Testis (tissue), 3 donors: ENCODE measurements around the gene GTF3C2. TPM values are rescaled to one million over a fixed set of nuclear protein-coding genes. Genes with fewer than 3 reads are reported as not detected.

Experiments used
- DNase-seq: peaks from one replicate; pipeline ENCODE4 v3.0.0-alpha.2; 2019
- H3K27ac ChIP-seq, 2 donors: fragments of 200-600 bp; sonication (generic); one replicate each; pipeline ENCODE4 v1.5.1; 2019
- H3K27me3 ChIP-seq: fragments of 200-600 bp; sonication (generic); one replicate; pipeline ENCODE4 v1.5.1; 2019
- H3K36me3 ChIP-seq: fragments of 200-600 bp; sonication (generic); one replicate; pipeline ENCODE4 v1.5.1; 2017; ENCODE audit warnings: low read depth; ENCODE audit errors: missing control alignments
- H3K4me1 ChIP-seq: fragments of 200-600 bp; sonication (generic); one replicate; pipeline ENCODE4 v1.5.1; 2019
- H3K4me3 ChIP-seq, 2 donors: fragments of 200-600 bp; sonication (generic); one replicate each; pipeline ENCODE4 v1.5.1; 2017 to 2019
- H3K9me3 ChIP-seq: fragments of 200-600 bp; sonication (generic); one replicate; pipeline ENCODE4 v1.5.1; 2017
- POLR2A ChIP-seq: fragments of 450-650 bp; IDR thresholded peaks from one replicate; pipeline ENCODE4 v1.6.1; 2017; ENCODE audit warnings: antibody characterized with exemption, mild to moderate bottlenecking, moderate library complexity
- WGBS, 2 donors: methylation state at CpG; one replicate each; pipeline ENCODE4 v1.1.5; 2018; 5-methylcytosine and 5-hydroxymethylcytosine counted together
- intact Hi-C: fragments of 100-400 bp; cut with DNase I; formaldehyde crosslinking; loops from one replicate; pipeline ENCODE4 v1.15.1; 2023; ENCODE audit warnings: low total_unique reads
- polyA plus RNA-seq: library from polyadenylated mRNA; stranded (reverse); fragments of 350-450 nt; fragmentation: Illumina TruSeq; extraction: RNeasy Lipid Tissue Mini Kit (QIAGEN cat#74804); gene quantifications from one replicate; pipeline ENCODE4 v1.2.3, GENCODE V29; 2014; ENCODE audit warnings: low read depth, low replicate concordance; ENCODE audit not compliant: insufficient read depth
- total RNA-seq, 2 donors: library from RNA; depleted of rRNA; stranded (reverse); fragments of >200 nt; gene quantifications; one replicate each; pipeline ENCODE4 v1.2.3, GENCODE V29; 2016
- TF ChIP-seq, protein P1 (sequence below), 3 experiments: fragments of 450-650 bp in 2 of 3; fragments of 200-600 bp in 1 of 3; sonication (generic) in 1 of 3; IDR thresholded peaks; one replicate each; pipeline ENCODE4 v1.5.1; 2016 to 2019; ENCODE audit warnings: antibody characterized with exemption in 3 of 3, mild to moderate bottlenecking in 2 of 3, moderate library complexity in 1 of 3

Gene GTF3C2
- total and polyA plus RNA-seq, 3 donors from 2014 or later, result 55.1 to 91.3 (median 72.6) TPM

GRCh38 chr2:27281855-27282559 lies 74.6 kb downstream of the GTF3C2 start, which contains the start of gene TRIM54:
TRIM54 (plus strand) TSS chr2:27282429; CDS start chr2:27282732, 303 bp downstream.
- 50 to 64% methylated on average over 4 to 5 of the region's 5 CpGs for WGBS, 2 donors
- no peaks in the 10 kb centered on the region for H3K9me3 ChIP-seq
- no peak within 1 kb of the TSS for H3K4me3 ChIP-seq
- H3K4me1 ChIP-seq, result peaks cover 36% of the 10 kb centered on the region
- TF ChIP-seq, protein P1, sequence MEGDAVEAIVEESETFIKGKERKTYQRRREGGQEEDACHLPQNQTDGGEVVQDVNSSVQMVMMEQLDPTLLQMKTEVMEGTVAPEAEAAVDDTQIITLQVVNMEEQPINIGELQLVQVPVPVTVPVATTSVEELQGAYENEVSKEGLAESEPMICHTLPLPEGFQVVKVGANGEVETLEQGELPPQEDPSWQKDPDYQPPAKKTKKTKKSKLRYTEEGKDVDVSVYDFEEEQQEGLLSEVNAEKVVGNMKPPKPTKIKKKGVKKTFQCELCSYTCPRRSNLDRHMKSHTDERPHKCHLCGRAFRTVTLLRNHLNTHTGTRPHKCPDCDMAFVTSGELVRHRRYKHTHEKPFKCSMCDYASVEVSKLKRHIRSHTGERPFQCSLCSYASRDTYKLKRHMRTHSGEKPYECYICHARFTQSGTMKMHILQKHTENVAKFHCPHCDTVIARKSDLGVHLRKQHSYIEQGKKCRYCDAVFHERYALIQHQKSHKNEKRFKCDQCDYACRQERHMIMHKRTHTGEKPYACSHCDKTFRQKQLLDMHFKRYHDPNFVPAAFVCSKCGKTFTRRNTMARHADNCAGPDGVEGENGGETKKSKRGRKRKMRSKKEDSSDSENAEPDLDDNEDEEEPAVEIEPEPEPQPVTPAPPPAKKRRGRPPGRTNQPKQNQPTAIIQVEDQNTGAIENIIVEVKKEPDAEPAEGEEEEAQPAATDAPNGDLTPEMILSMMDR (IDR thresholded peaks at IDR 0.05), result no peak
- no peak for TF ChIP-seq POLR2A
- no peaks in the 10 kb centered on the region for H3K27me3 ChIP-seq
- DNase-seq, result peak; percentile 72
- intact Hi-C loops, result no loop called here
- H3K36me3 ChIP-seq, result no peaks in the 10 kb centered on the region
- peak within 1 kb of the TSS; percentile 38 to 52 for H3K27ac ChIP-seq

- Histone ChIP-seq H3K27me3 (no peaks in the 10 kb centered on the region), H3K9me3 (no peaks in the 10 kb centered on the region), H3K4me1 (peaks cover 36% of the 10 kb centered on the region), H3K36me3 (no peaks in the 10 kb centered on the region), H3K27ac (peak overlapping the region in 1 of 2 donors; percentile 9), H3K4me3 (no peak overlapping the region)
- DNase-seq, result no peak
- WGBS, 2 donors, result 44 to 52% methylated on average over 3 of the region's 3 CpGs
- TF ChIP-seq, protein P1 (IDR thresholded peaks at IDR 0.05), result no peak
- intact Hi-C loops, result no loop called here
Observed at GRCh38 chr2:27281442-27281841, 75.1 kb downstream of the GTF3C2 start.

DNA sequence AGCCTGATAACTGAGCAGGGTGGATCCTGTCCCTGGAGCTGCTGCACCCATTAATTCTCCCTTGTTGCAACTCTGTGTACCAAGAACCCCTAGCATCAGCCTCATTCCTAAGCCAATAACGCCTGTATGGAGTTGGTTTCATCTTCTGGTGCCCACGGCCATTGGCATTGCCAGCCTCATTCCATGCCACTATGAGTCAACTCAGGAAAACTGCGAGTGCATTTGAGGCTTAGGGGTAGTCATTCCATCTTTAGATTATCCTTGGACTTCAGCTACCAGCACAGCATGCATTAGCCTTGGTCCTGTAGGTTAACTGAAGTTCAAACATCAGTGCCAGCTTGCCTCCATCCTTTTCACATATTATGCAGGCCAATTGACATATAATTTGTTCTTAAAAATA lies 75.7 kb downstream of the GTF3C2 start:
- H3K9me3 ChIP-seq, result no peaks in the 10 kb centered on the region
- H3K4me3 ChIP-seq, result no peak overlapping the region
- no peak for DNase-seq
- H3K4me1 ChIP-seq, result peaks cover 36% of the 10 kb centered on the region
- WGBS, 2 donors, result 72 to 86% methylated on average over 3 of the region's 3 CpGs
- intact Hi-C loops, result no loop called here
- TF ChIP-seq POLR2A, result no peak
- TF ChIP-seq, protein P1 (IDR thresholded peaks at IDR 0.05), result no peak
- H3K27me3 ChIP-seq, result no peaks in the 10 kb centered on the region
- H3K36me3 ChIP-seq, result no peaks in the 10 kb centered on the region
- H3K27ac ChIP-seq, result no peak overlapping the region

- no peak for DNase-seq
- intact Hi-C loops, result no loop called here
- Histone ChIP-seq H3K36me3 (no peaks in the 10 kb centered on the region), H3K9me3 (no peaks in the 10 kb centered on the region), H3K4me1 (peaks cover 46% of the 10 kb centered on the region), H3K4me3 (no peak overlapping the region), H3K27me3 (no peaks in the 10 kb centered on the region), H3K27ac (no peak overlapping the region)
- 67 to 89% methylated on average over 1 of the region's 1 CpG for WGBS, 2 donors
- TF ChIP-seq, protein P1 (IDR thresholded peaks at IDR 0.05), result no peak
- TF ChIP-seq POLR2A, result no peak
Observed at GRCh38 chr2:27278010-27278409, 78.6 kb downstream of the GTF3C2 start.

Other genes with a start within 250 kb of the GTF3C2 start
- 10 to 100 TPM in 1 of 2 donors, 1 to 10 TPM in 1; 6.6 to 11.1 TPM for gene CGREF1, start 237.6 kb downstream of the GTF3C2 start, total RNA-seq
- gene CGREF1, start 237.6 kb downstream of the GTF3C2 start, polyA plus RNA-seq, result 7.4 TPM
- 10 to 100 TPM; 37.3 to 76.4 TPM for gene ABHD1, start 232.9 kb downstream of the GTF3C2 start, total RNA-seq
- gene ABHD1, start 232.9 kb downstream of the GTF3C2 start, polyA plus RNA-seq, result 141 TPM
- 10 to 100 TPM; 82.0 to 84.0 TPM for gene PREB, start 222.1 kb downstream of the GTF3C2 start, total RNA-seq
- gene PREB, start 222.1 kb downstream of the GTF3C2 start, polyA plus RNA-seq, result 62.4 TPM
- gene PRR30, start 217.4 kb downstream of the GTF3C2 start, total RNA-seq, result 10 to 100 TPM; 12.8 to 55.4 TPM
- gene PRR30, start 217.4 kb downstream of the GTF3C2 start, polyA plus RNA-seq, result 153 TPM
- 1 to 10 TPM; 5.5 to 6.7 TPM for gene TCF23, start 207.8 kb downstream of the GTF3C2 start, total RNA-seq
- 6.6 TPM for gene TCF23, start 207.8 kb downstream of the GTF3C2 start, polyA plus RNA-seq
- gene ATRAID, start 144.7 kb downstream of the GTF3C2 start, total RNA-seq, result 100 to 1,000 TPM; 263 to 295 TPM
- 323 TPM for gene ATRAID, start 144.7 kb downstream of the GTF3C2 start, polyA plus RNA-seq
- 10 to 100 TPM; 83.4 to 84.0 TPM for gene SLC5A6, start 144.5 kb downstream of the GTF3C2 start, total RNA-seq
- 83.9 TPM for gene SLC5A6, start 144.5 kb downstream of the GTF3C2 start, polyA plus RNA-seq
- 10 to 100 TPM; 62.5 to 66.9 TPM for gene CAD, start 139.4 kb downstream of the GTF3C2 start, total RNA-seq
- gene CAD, start 139.4 kb downstream of the GTF3C2 start, polyA plus RNA-seq, result 40.0 TPM
- gene SLC30A3, start 93.7 kb downstream of the GTF3C2 start, total RNA-seq, result 100 to 1,000 TPM; 130 to 160 TPM
- gene SLC30A3, start 93.7 kb downstream of the GTF3C2 start, polyA plus RNA-seq, result 111 TPM
- 10 to 100 TPM; 37.4 to 57.9 TPM for gene DNAJC5G, start 81.3 kb downstream of the GTF3C2 start, total RNA-seq
- gene DNAJC5G, start 81.3 kb downstream of the GTF3C2 start, polyA plus RNA-seq, result 65.0 TPM
- gene TRIM54, start 74.3 kb downstream of the GTF3C2 start, total RNA-seq, result 10 to 100 TPM; 38.5 to 46.8 TPM
- gene TRIM54, start 74.3 kb downstream of the GTF3C2 start, polyA plus RNA-seq, result 28.3 TPM
- 10 to 100 TPM; 16.2 to 18.8 TPM for gene UCN, start 48.3 kb downstream of the GTF3C2 start, total RNA-seq
- 0.75 TPM for gene UCN, start 48.3 kb downstream of the GTF3C2 start, polyA plus RNA-seq
- gene MPV17, start 33.7 kb downstream of the GTF3C2 start, total RNA-seq, result 10 to 100 TPM; 71.2 to 72.3 TPM
- 59.5 TPM for gene MPV17, start 33.7 kb downstream of the GTF3C2 start, polyA plus RNA-seq
- 10 to 100 TPM; 59.4 to 67.7 TPM for gene EIF2B4, start 13.6 kb upstream of the GTF3C2 start, total RNA-seq
- 111 TPM for gene EIF2B4, start 13.6 kb upstream of the GTF3C2 start, polyA plus RNA-seq
- 100 to 1,000 TPM in 1 of 2 donors, 10 to 100 TPM in 1; 79.3 to 104 TPM for gene SNX17, start 13.9 kb upstream of the GTF3C2 start, total RNA-seq
- gene SNX17, start 13.9 kb upstream of the GTF3C2 start, polyA plus RNA-seq, result 96.5 TPM
- 10 to 100 TPM; 26.7 to 39.4 TPM for gene ZNF513, start 24.0 kb upstream of the GTF3C2 start, total RNA-seq
- gene ZNF513, start 24.0 kb upstream of the GTF3C2 start, polyA plus RNA-seq, result 39.8 TPM
- 100 to 1,000 TPM; 163 to 245 TPM for gene PPM1G, start 52.8 kb upstream of the GTF3C2 start, total RNA-seq
- 569 TPM for gene PPM1G, start 52.8 kb upstream of the GTF3C2 start, polyA plus RNA-seq
- gene NRBP1, start 71.9 kb upstream of the GTF3C2 start, total RNA-seq, result 100 to 1,000 TPM; 112 to 139 TPM
- gene NRBP1, start 71.9 kb upstream of the GTF3C2 start, polyA plus RNA-seq, result 191 TPM
- gene KRTCAP3, start 85.6 kb upstream of the GTF3C2 start, total RNA-seq, result 1 to 10 TPM; 4.3 to 6.8 TPM
- gene KRTCAP3, start 85.6 kb upstream of the GTF3C2 start, polyA plus RNA-seq, result 5.1 TPM
- 100 to 1,000 TPM in 1 of 2 donors, 10 to 100 TPM in 1; 76.4 to 133 TPM for gene IFT172, start 133.0 kb upstream of the GTF3C2 start, total RNA-seq
- gene IFT172, start 133.0 kb upstream of the GTF3C2 start, polyA plus RNA-seq, result 151 TPM
- 10 to 100 TPM; 23.5 to 39.2 TPM for gene FNDC4, start 138.4 kb upstream of the GTF3C2 start, total RNA-seq
- gene FNDC4, start 138.4 kb upstream of the GTF3C2 start, polyA plus RNA-seq, result 35.9 TPM
- gene GCKR, start 140.1 kb upstream of the GTF3C2 start, total RNA-seq, result 1 to 10 TPM; 2.3 to 3.3 TPM
- gene GCKR, start 140.1 kb upstream of the GTF3C2 start, polyA plus RNA-seq, result 4.9 TPM
- 10 to 100 TPM; 60.6 to 64.9 TPM for gene ZNF512, start 226.3 kb upstream of the GTF3C2 start, total RNA-seq
- 33.6 TPM for gene ZNF512, start 226.3 kb upstream of the GTF3C2 start, polyA plus RNA-seq